Measurements from ENCODE around the gene LRRC27.

DNA sequence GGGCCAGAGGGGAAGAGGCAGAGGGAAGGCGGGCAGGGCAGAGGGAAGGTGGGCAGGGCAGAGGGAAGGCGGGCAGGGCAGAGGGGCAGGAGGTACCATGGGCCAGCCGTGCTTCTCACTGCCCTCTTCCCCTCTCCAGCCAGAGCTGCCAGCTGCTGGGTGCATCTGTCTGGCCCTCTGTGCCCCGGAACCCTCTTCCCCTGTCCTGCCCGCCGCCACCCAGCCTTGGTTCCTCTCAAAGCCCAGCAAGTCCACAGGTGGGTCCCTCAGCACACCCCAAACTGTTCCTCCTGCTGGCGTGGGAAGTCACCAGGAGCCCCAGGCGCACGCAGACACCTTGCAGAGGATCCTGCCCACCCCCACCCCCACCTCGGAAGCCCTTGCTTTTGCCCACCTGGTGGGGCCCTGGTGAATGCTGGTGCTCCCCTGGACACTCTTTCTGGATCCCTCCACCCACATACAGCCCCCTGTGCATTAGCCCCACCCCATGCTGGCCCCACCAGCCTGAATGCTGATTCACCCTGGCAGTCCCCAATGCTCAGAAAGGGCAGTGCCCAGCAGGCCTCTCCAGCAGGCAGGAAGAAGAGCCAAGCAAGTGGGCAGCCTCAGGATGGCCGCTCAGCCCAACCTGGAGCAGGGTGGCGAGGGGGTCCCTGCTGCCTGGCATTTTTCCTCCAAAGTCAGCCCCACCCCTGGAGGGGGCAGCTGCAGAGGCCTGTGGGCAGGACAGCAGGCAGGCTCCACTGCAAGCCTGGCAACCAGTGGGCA is 63.1 kb downstream of the LRRC27 start:
- TF ChIP-seq, protein P1, sequence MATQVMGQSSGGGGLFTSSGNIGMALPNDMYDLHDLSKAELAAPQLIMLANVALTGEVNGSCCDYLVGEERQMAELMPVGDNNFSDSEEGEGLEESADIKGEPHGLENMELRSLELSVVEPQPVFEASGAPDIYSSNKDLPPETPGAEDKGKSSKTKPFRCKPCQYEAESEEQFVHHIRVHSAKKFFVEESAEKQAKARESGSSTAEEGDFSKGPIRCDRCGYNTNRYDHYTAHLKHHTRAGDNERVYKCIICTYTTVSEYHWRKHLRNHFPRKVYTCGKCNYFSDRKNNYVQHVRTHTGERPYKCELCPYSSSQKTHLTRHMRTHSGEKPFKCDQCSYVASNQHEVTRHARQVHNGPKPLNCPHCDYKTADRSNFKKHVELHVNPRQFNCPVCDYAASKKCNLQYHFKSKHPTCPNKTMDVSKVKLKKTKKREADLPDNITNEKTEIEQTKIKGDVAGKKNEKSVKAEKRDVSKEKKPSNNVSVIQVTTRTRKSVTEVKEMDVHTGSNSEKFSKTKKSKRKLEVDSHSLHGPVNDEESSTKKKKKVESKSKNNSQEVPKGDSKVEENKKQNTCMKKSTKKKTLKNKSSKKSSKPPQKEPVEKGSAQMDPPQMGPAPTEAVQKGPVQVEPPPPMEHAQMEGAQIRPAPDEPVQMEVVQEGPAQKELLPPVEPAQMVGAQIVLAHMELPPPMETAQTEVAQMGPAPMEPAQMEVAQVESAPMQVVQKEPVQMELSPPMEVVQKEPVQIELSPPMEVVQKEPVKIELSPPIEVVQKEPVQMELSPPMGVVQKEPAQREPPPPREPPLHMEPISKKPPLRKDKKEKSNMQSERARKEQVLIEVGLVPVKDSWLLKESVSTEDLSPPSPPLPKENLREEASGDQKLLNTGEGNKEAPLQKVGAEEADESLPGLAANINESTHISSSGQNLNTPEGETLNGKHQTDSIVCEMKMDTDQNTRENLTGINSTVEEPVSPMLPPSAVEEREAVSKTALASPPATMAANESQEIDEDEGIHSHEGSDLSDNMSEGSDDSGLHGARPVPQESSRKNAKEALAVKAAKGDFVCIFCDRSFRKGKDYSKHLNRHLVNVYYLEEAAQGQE (IDR thresholded peaks at IDR 0.05; ENCODE audit: low read depth): no peak
- TF ChIP-seq, protein P2, sequence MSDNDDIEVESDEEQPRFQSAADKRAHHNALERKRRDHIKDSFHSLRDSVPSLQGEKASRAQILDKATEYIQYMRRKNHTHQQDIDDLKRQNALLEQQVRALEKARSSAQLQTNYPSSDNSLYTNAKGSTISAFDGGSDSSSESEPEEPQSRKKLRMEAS (IDR thresholded peaks at IDR 0.05): no peak
- TF ChIP-seq TAF1 (IDR thresholded peaks at IDR 0.05; ENCODE audit: low read depth): no peak
- no peak for TF ChIP-seq TEAD4 (IDR thresholded peaks at IDR 0.05)
- TF ChIP-seq, protein P3, sequence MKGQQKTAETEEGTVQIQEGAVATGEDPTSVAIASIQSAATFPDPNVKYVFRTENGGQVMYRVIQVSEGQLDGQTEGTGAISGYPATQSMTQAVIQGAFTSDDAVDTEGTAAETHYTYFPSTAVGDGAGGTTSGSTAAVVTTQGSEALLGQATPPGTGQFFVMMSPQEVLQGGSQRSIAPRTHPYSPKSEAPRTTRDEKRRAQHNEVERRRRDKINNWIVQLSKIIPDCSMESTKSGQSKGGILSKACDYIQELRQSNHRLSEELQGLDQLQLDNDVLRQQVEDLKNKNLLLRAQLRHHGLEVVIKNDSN (IDR thresholded peaks at IDR 0.05): no peak
- no peak for TF ChIP-seq CEBPB (IDR thresholded peaks at IDR 0.05)
- no peak for TF ChIP-seq RAD21 (IDR thresholded peaks at IDR 0.05; ENCODE audit: low read depth)
- no peak for TF ChIP-seq TCF12 (IDR thresholded peaks at IDR 0.05; ENCODE audit: low read depth)
- TF ChIP-seq YY1 (IDR thresholded peaks at IDR 0.05; ENCODE audit: low read depth): no peak
- no peak for TF ChIP-seq NFIC (IDR thresholded peaks at IDR 0.05)
